Calu3 (cell line): ENCODE results near the gene GPATCH2L. TPM values are rescaled to one million over a fixed set of nuclear protein-coding genes. Genes with fewer than 3 reads are reported as not detected.

Experiments used
- BruUV-seq: library from RNA; stranded (reverse); fragments of 400-500 nt; replicated peaks from 2 replicates; lab custom pipeline; 2021; lab: Mats Ljungman, UMichigan
- CTCF ChIA-PET: fragments of 300-600 bp; sonication (Branson Sonifier 250); formaldehyde crosslinking; loops from one replicate; lab custom pipeline; 2022; ENCODE audit warnings: antibody characterized with exemption; lab: Charles Lee
- DNase-seq: peaks from one replicate; pipeline ENCODE4 v3.0.0; 2022
- H3K27ac Mint-ChIP-seq: one replicate; pipeline ENCODE4 v1.8.0; 2022; ENCODE audit warnings: mixed read lengths; ENCODE audit not compliant: unreplicated experiment
- H3K27me3 Mint-ChIP-seq: one replicate; pipeline ENCODE4 v1.8.0; 2022; ENCODE audit warnings: mixed read lengths; ENCODE audit not compliant: unreplicated experiment
- H3K36me3 Mint-ChIP-seq: one replicate; pipeline ENCODE4 v1.8.0; 2022; ENCODE audit warnings: mild to moderate bottlenecking, moderate library complexity, mixed read lengths; ENCODE audit not compliant: insufficient read depth, unreplicated experiment
- H3K4me1 Mint-ChIP-seq: one replicate; pipeline ENCODE4 v1.8.0; 2022; ENCODE audit warnings: mild to moderate bottlenecking, low read depth, mixed read lengths; ENCODE audit not compliant: unreplicated experiment
- H3K4me3 Mint-ChIP-seq: one replicate; pipeline ENCODE4 v1.8.0; 2022; ENCODE audit warnings: mild to moderate bottlenecking, low read depth, moderate library complexity, mixed read lengths; ENCODE audit not compliant: unreplicated experiment
- H3K9me3 Mint-ChIP-seq: one replicate; pipeline ENCODE4 v1.8.0; 2022; ENCODE audit warnings: low read depth, mixed read lengths; ENCODE audit not compliant: unreplicated experiment
- intact Hi-C: fragments of 100-400 bp; cut with micrococcal nuclease; formaldehyde crosslinking; loops from one replicate; pipeline ENCODE4 v1.10.0; 2022; ENCODE audit not compliant: unreplicated experiment
- total RNA-seq: library from RNA; stranded (reverse); gene quantifications from 2 replicates; pipeline ENCODE4 v1.2.3, GENCODE V29; 2022
- TF ChIP-seq, protein P1 (sequence below): fragments of 200-600 bp; IDR thresholded peaks from one replicate; pipeline ENCODE4 v1.8.0; 2022; ENCODE audit warnings: antibody characterized with exemption; ENCODE audit not compliant: unreplicated experiment

The GPATCH2L gene
- total RNA-seq, 1 experiment from 2014 or later = 62.4 TPM

- no peaks in the 10 kb centered on the region for H3K27me3 Mint-ChIP-seq
- intact Hi-C loops = no loop called here
- CTCF ChIA-PET = no interaction called here
- no peak overlapping the region for H3K4me3 Mint-ChIP-seq
- no peaks in the 10 kb centered on the region for H3K9me3 Mint-ChIP-seq
- TF ChIP-seq, protein P1, sequence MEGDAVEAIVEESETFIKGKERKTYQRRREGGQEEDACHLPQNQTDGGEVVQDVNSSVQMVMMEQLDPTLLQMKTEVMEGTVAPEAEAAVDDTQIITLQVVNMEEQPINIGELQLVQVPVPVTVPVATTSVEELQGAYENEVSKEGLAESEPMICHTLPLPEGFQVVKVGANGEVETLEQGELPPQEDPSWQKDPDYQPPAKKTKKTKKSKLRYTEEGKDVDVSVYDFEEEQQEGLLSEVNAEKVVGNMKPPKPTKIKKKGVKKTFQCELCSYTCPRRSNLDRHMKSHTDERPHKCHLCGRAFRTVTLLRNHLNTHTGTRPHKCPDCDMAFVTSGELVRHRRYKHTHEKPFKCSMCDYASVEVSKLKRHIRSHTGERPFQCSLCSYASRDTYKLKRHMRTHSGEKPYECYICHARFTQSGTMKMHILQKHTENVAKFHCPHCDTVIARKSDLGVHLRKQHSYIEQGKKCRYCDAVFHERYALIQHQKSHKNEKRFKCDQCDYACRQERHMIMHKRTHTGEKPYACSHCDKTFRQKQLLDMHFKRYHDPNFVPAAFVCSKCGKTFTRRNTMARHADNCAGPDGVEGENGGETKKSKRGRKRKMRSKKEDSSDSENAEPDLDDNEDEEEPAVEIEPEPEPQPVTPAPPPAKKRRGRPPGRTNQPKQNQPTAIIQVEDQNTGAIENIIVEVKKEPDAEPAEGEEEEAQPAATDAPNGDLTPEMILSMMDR = no peak
- no peak overlapping the region for H3K27ac Mint-ChIP-seq
- H3K36me3 Mint-ChIP-seq = peaks cover 16% of the 10 kb centered on the region
- H3K4me1 Mint-ChIP-seq = peaks cover 6% of the 10 kb centered on the region
- no TSS peak for BruUV-seq
- no peak for DNase-seq
These were observed 12.1 kb downstream of the GPATCH2L start for GRCh38 chr14:76163668-76164363.

DNA sequence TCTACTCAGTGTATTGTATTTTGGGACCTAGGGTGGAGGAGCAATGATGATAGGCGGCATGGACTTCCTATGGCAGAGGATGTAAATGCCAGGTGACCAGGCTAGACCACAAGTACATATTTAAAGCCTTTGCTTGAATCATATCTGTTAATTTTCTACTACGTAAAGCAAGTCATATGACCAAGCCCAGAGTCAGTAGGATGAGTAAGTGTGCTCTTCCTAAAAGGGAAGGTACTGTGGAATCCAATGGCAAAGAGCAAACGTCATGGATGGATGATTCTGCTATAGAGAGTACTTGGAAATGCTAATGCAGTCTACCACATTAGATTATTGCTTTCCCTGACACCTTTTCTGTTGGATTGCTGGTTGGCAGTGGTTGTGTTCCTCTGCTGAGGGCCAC lies 16.8 kb downstream of the GPATCH2L start:
- intact Hi-C loops = no loop called here
- no TSS peak for BruUV-seq
- no peak overlapping the region for H3K27ac Mint-ChIP-seq
- CTCF ChIA-PET = no interaction called here
- TF ChIP-seq, protein P1 = no peak
- H3K4me3 Mint-ChIP-seq = no peak overlapping the region
- peaks cover 11% of the 10 kb centered on the region for H3K36me3 Mint-ChIP-seq
- peaks cover 6% of the 10 kb centered on the region for H3K4me1 Mint-ChIP-seq
- H3K9me3 Mint-ChIP-seq = no peaks in the 10 kb centered on the region
- DNase-seq = no peak
- H3K27me3 Mint-ChIP-seq = no peaks in the 10 kb centered on the region

DNA sequence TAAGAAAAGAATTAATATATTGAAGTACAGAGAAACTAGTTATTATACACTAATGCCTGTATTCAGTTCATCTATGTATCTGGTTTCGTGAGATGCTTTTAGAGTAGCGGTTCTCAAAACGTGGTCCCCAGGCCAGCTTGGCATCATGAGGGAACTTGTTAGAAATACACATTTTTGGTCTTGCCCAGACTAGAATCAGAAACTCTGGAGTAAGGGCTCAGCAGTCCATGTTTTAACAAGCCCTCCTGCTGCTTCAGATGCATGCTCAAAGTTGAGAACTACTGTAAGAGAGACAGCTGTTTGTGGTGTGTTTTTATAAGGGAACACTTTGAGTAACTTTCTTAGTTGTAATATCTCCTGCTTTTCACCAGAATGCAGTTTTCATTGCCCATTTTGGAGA lies 18.1 kb downstream of the GPATCH2L start:
- CTCF ChIA-PET = no interaction called here
- DNase-seq = no peak
- Mint-ChIP-seq H3K27ac (no peak overlapping the region), H3K4me3 (no peak overlapping the region), H3K27me3 (no peaks in the 10 kb centered on the region), H3K9me3 (no peaks in the 10 kb centered on the region), H3K4me1 (peaks cover 6% of the 10 kb centered on the region), H3K36me3 (peaks cover 11% of the 10 kb centered on the region)
- BruUV-seq = no TSS peak
- intact Hi-C loops = no loop called here
- TF ChIP-seq, protein P1 = no peak

GRCh38 chr14:76174982-76175381 lies 23.3 kb downstream of the GPATCH2L start:
- peaks cover 17% of the 10 kb centered on the region for H3K36me3 Mint-ChIP-seq
- no peaks in the 10 kb centered on the region for H3K9me3 Mint-ChIP-seq
- no peak overlapping the region for H3K4me3 Mint-ChIP-seq
- TF ChIP-seq, protein P1 = no peak
- CTCF ChIA-PET = interaction anchor here (0.6 kb wide), 1 partner anchor 45 kb away, joined by 3 read pairs; no protein-coding TSS in a partner anchor
- no TSS peak for BruUV-seq
- DNase-seq = no peak
- no peaks in the 10 kb centered on the region for H3K4me1 Mint-ChIP-seq
- intact Hi-C loops = no loop called here
- no peak overlapping the region for H3K27ac Mint-ChIP-seq
- no peaks in the 10 kb centered on the region for H3K27me3 Mint-ChIP-seq
